Endometrial microvascular endothelial cells (primary cell): Measurements from ENCODE around the gene SAP30BP. TPM values are rescaled to one million over a fixed set of nuclear protein-coding genes. Genes with fewer than 3 reads are reported as not detected.

Experiments
- in situ Hi-C: cut with HindIII; loops from 2 replicates; pipeline ENCODE4 v1.10.0; 2017; ENCODE audit warnings: low sequenced_read_pairs, low pct_unique_long_range_greater_than_20kb; ENCODE audit errors: inconsistent ontology term
- total RNA-seq: library from RNA; depleted of rRNA; stranded (reverse); fragments of >200 nt; gene quantifications from one replicate; pipeline ENCODE4 v1.2.3, GENCODE V29; 2015; ENCODE audit errors: inconsistent ontology term

SAP30BP gene
- 107 TPM for total RNA-seq

DNA sequence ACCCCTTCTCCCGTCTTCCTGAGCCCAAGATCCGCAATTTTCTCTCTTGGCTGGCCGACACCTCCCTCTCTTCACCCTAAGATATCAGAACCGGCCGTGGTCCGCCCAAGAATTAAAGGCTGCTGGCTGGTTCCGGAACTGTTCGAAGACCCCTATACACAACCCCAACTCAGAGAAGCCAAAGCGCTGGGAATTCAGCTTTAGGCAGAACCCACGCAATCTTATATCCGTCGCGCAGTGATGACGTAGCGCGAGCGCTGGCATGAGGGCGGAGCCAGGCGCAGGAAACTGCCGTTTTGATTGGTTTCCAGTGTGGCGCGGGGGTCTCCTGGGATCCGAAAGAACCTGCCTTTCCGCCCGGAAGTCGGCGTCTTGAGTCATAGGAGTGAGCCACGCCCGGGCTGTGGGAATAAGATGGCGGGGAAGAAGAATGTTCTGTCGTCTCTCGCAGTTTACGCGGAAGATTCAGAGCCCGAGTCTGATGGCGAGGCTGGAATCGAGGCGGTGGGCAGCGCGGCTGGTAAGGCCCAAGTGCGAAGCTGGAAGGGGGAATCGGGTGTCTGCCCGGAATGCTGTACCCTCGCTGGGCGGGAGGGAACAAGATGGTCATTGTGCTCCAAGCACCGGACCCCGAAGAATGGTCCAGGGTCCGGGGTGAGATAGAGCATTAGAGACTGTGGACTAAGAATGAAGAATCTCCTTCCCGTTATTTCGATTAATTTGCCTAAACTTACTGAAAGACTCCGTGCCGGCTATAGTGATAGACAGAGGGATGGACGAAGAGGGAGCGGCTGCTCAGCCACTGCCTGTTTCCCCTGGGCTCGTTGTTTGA, at the start of gene SAP30BP, which contains the start of gene RECQL5:
Gene SAP30BP (plus strand): TSS at position 380 of the 832 bp plus-strand sequence. CDS start 35 bp downstream, at position 415.
Gene RECQL5 (minus strand): TSS at position 196 of the 832 bp plus-strand sequence. CDS start 597 bp downstream, outside the sequence.
- in situ Hi-C loops: no loop called here

DNA sequence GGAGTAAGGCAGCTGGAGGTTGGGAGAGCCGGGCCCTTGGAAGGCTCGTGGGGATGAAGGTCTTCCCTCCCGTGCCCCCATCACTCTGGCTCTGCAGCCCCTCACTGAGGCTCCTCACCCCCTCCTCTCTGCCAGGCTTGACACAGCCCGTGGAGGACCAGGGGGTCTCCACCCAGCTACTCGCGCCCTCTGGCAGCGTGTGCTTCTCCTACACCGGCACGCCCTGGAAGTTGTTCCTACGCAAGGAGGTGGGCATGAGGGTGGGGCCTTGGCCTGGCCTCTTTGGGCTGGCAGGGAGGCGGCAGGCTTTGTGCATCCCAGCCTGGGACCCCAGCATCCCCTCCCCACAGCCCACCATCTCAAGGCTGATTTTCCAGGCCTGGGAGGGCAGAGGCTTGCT, 49.5 kb upstream of the SAP30BP start:
- in situ Hi-C loops: no loop called here

DNA sequence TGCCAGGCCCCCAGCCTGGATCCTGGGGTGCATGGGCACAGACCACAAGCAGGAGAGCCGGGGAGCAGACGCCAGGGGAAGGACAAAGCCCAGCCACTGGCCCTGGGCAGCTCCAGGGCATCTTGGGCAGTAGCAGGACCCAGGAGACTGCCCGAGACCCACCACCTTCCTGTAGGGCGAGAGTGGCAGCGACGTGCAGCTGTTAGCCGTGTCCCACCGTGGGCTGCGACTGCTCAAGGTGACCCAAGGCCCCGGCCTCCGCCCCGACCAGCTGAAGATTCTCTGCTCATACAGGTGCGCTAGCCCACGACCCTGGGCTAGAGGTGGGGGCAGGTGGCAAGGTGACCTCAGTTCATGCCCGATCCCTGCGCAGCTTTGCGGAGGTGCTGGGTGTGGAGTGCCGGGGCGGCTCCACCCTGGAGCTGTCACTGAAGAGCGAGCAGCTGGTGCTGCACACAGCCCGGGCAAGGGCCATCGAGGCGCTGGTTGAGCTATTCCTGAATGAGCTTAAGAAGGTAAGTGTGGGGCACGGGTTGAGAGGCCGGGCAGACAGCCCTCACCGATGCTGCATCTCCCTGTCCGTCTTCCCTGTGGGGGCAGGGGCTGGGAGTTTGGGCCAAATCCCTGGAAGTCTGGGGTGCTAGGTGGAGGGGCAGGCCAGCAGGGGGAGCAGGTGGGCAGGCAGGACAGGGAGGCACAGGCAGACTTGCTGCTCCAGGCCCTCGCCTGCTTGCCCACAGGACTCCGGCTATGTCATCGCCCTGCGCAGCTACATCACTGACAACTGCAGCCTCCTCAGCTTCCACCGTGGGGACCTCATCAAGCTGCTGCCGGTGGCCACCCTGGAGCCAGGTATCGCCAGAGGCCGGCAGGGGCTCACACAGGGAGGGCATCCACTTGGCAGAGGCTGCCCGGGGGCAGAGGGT, 47.4 kb upstream of the SAP30BP start:
- in situ Hi-C loops: no loop called here

DNA sequence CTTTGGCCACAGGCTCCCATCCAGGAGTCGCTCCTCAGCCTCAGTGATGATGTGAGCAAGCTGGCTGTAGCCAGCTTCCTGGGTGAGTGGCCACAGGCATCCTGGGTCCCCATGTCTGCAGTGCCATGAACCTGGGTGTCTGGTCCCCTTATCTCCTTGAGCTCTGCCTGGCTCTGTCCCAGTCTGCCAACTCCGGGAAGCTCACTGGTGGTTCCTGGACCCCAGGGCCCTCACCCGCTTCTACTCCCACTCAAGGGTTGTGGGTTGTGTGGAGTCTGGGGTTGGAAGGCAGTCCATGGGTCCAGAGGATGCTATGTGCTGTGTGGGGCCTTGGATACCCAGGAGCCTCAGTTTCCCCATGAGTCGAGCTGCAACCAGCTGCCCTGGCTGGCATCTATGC, 45.6 kb upstream of the SAP30BP start:
- in situ Hi-C loops: no loop called here

DNA sequence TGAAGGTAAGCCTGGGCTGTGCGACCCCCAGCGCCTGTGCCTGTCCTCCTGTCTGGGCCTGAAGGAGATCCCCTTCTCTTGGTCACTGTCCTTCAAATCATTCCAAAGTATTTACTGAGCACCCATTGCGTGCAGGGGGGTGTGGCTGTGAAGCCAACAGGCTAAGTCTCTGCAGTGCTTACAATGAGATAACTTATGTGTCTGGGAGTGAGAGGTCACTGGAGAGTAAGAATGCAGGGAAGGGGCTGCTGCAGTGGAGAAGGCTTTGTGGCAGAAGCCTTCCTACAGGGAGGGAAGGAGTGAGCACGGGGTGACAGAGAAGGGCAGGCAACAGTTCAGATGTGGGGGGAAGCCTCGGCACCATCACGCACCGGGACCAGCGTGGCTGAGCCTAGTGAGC, 45.1 kb upstream of the SAP30BP start:
- in situ Hi-C loops: no loop called here

DNA sequence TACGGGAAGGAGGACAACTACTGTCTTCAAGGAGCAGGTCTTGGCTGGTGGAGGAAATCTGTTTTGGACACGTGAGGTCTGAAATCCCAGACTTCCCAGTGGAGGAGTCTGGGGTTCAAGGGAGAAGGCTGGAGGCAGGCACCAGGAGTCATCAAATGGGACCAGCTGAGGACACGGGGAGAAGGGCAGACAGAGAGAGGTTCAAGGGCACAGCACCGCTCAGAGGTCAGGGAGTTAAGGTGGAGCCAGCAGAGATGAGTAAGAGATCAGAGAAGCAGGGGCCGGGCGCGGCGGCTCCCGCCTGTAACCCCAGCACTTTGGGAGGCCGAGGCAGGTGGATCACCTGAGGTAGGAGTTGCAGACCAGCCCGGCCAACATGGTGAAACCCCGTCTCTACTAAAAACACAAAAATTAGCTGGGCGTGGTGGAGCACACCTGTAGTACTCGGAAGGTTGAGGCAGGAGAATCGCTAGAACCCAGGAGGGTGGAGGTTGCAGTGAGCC, 44.3 kb upstream of the SAP30BP start:
- in situ Hi-C loops: no loop called here

DNA sequence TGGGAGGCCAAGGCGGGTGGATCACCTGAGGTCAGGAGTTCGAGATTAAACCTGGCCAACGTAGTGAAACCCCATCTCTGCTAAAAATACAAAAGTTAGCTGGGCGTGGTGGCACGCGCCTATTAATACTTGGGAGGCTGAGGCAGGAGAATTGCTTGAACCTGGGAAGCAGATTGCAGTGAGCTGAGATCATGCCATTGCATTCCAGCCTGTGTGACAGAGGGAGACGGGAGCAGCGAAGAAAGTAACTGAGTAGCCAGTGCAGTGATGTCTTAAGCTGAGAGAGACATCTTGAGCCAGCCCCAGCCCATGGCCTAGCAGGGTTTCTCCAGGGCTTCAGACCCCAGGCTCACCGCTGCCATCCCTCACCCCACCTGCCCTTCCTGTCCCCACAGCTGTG, 43.8 kb upstream of the SAP30BP start:
- in situ Hi-C loops: no loop called here

DNA sequence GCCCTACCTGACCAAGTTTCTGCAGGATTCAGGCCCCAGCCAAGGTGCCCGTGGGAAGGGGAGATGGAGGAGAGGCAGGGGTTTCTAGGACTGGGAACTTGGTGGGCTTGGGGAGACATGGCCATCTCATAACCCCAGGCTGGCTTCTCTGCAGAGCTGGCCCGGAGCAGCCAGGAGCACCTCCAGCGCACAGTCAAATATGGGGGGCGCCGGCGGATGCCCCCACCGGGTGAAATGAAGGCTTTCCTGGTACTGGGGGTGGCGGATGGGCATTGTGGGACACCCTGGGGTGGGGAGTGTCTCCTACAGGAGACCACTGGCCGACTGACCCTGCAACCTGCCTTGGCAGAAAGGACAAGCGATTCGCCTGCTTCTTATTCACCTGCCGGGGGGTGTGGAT, 43.1 kb upstream of the SAP30BP start:
- in situ Hi-C loops: no loop called here

DNA sequence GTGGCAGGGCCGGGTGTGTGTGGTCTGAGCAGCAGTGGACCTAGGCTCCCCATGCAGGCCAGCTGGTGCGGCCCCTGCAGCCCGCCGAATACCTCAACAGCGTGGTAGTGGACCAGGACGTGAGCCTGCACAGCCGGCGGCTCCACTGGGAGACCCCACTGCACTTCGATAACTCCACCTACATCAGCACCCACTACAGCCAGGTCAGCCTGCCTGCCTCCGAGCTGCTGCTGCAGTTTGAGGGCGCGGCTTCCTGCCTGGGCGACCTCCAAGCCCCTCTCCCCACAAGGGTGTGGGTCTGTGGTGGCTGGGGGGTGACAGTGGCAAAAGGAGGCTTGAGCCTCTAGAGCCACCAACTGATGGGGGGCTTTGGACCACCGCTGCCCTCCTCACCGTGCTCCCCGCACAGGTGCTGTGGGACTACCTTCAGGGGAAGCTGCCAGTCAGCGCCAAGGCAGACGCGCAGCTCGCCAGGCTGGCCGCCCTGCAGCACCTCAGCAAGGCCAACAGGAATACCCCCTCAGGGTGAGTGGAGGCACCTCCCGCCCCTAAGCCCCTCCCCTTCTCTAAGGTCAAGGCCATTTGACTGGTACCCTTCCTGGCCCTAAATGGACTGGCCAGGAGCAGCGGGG, 42.3 kb upstream of the SAP30BP start:
- in situ Hi-C loops: no loop called here

DNA sequence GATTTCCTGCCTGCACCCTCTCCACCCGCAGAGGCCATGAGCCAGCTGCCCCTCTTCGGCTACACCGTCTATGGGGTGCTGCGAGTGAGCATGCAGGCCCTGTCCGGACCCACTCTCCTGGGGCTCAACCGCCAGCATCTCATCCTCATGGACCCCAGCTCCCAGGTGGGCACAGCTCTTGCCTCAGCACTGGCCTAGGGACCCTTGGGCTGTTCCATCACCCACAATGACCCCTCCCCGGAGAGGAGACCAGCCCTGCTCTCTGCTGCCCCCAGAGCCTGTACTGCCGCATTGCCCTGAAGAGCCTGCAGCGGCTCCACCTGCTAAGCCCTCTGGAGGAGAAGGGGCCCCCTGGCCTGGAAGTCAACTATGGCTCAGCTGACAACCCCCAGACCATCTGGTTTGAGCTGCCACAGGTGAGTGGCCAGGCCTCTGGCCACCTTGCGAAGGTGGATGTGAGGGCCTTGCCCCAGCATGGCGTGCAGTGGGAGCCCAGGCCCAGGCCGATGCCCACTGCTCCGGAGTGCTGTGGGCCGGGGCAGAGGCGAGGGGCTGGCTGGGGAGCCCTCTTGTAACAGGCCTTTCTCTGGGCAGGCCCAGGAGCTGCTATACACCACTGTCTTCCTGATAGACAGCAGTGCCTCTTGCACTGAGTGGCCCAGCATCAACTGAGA, 41.2 kb upstream of the SAP30BP start:
- in situ Hi-C loops: no loop called here

DNA sequence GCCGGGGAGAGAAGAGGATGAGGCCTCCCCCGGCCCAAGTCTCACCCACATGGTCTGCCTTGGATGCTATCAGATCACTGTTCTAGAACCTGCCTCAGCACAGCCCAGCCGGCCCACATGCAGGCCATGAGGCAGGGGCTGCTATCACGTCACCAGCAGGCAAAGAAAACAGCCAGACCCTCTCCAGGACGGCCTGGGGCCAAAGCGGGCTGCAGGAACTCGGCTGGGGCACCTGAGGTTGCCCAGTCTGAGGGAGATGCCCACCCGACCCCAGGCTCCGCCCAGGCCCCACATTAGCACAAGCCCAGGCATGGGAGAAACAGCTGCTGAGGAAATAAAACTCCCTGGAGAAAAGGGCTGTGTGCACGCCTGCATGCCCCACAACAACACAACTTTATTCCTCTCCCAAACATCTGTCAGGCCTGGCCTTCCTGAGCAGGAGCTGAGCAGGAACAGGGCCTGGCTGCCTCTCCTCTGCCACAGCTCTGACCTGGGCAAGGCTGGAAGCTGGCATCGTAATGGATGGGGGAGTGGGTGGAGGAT, 40.6 kb upstream of the SAP30BP start:
- in situ Hi-C loops: no loop called here

DNA sequence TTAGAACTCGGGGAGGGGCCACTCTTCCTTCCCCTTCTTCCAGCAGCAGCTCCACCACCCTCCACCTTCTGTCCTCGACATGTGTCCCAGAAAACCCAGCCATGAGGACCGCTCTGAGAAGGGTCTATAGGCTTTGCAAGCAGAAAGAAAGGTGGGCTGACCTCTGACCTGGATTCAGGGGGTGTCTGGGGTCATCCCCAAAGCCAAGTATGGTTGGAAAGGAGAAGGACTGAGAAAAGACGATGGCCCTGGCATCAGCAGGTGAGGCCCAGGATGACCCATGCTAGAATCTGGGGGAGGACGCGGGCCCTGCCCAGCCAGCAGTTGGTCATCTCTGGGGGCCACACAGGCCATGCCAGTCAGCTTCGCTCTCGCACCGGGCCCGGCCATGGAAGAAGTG, 40.0 kb upstream of the SAP30BP start:
- in situ Hi-C loops: no loop called here

DNA sequence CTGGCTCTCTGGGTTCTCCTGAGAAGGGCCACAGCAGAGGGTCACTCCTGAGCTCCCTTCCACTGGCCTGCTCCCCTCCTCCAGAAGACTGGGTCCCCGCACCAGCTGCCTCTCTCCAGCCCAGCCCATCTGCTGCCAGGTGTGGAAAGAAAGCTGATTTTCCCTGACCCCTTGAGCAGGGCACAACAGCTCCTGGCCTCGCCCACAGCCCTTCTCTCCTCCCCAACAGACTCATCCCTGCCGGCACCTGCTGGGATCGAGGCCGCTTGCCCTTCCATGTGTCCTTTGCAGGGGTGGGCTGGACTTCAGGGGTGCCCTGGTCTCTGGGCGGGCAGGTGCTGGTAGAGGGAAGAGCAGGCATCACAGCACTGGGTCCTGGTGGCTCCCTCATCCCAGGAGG, 38.7 kb upstream of the SAP30BP start:
- in situ Hi-C loops: no loop called here

DNA sequence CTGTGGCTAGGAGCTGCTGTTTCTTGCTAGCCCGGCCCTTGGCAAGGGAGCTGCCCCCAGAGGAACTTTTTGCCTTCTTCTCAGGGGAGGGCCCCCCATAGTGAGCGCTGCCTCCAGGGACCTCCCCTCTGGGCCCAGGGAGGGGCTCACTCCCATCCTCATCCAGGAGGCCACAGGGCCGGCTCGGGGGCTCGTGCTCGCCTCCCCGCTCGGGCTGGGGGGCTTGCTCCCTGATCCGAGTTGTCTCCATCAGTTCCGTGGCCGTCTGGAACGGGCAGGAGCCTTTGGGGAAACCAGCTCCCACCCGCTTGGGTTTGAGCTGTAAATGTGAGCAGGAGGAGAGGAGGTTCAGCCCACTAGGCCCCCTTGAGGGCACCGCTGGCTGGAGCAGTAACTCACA, 38.0 kb upstream of the SAP30BP start:
- in situ Hi-C loops: no loop called here

DNA sequence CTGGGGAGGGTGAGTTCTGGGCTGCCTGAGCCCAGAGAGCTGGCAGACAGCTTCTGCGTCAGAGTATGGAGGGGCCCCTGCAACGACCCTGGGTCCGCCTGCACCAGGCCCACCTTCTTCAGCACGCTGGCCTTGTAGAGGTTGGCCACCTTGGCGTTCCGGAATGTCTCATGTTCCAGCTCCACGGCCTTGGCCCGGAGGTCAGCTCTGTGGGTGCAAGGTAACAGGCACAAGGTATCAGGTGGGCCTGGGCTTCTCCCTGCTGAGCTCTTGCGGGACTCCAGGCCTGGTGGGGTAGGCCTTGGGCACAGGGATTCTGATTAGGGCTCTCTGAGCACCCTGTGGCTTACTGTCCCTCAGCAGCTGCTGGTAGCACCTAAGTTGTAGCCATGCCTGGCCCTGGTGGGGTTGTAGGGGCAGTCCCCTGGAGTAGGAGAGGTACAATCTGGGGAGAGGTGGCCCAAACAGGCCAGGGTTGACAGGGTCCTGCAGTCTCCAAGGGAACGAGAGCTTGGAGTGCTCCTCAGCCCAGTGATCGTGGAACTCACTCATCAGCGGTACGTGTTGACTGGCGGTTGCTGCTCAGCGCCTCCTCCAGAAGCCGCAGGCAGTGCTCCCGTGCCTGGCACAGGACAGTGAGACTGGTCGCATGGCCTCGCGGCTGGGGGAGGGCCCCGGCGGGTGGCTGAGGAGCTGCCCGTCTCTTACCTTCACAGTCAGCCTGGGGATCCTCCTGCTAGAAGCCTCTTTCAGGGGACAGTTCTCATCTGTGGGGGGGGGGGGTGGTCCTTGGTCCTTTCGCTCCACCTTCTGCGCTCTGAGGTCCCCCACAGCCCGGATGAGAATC, 36.8 kb upstream of the SAP30BP start:
- in situ Hi-C loops: no loop called here

DNA sequence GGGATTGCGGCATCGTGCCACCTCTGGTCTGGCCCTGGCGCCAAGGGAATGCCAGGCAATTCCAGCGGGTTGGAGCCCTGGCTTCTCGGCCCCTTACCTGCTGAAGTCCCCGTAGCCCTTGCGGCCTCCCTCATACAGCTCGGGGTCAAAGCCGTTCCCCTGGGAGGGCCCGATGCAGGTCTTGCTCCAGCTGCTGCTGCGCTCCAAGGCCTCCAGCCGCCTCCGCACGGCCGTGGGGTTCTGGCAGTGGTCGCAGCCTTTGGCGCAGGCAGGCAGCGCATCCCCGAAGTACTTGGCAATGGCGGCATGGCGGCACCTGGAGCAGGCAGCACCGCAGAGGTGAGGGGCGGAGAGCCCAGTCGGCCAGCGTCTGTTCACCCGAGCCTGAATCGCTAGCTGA, 35.8 kb upstream of the SAP30BP start:
- in situ Hi-C loops: no loop called here

DNA sequence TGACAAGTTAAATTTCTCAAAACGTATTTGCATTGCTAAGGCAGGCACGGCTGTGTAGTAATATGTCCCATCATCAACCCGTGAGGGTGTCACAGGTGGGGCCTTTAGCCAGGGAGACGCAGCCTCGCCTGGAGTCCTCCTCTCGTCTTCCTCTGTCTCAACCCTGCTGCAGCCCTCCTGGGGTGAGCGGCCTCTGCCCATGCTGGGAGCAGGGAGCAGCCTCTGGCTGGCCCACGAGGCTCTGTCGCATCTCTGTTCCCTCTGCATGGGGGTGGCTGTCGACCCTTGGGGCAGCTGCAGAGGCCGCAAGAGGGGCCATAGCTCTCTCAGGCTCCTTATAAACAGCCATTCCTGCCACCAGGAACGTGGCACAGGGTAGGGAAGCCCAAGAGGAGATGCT, 34.7 kb upstream of the SAP30BP start:
- in situ Hi-C loops: no loop called here
